Central memory CD8-positive, alpha-beta T cell (primary cell): ENCODE data around the gene NDRG4.

Source experiments
- ATAC-seq: fragments of 150-1000 bp; cut with Tn5 transposase; replicated peaks from 2 replicates; pipeline ENCODE4 v1.10.0; 2022; ENCODE audit warnings: mild to moderate bottlenecking, moderate FRiP score, moderate number of reproducible peaks; ENCODE audit not compliant: poor library complexity, severe bottlenecking; ENCODE audit errors: extremely low read depth
- DNase-seq, 2 donors: peaks; one replicate each; pipeline ENCODE4 v3.0.0; 2021; ENCODE audit warnings: low spot score in 2 of 2
- H3K27ac Mint-ChIP-seq: one replicate; pipeline ENCODE4 v1.8.0; 2022; ENCODE audit warnings: low read depth, mild to moderate bottlenecking, moderate library complexity, mixed read lengths
- H3K27me3 Mint-ChIP-seq: one replicate; pipeline ENCODE4 v1.8.0; 2022; ENCODE audit warnings: mixed read lengths
- H3K36me3 Mint-ChIP-seq: one replicate; pipeline ENCODE4 v1.8.0; 2022; ENCODE audit warnings: mild to moderate bottlenecking, moderate library complexity, mixed read lengths; ENCODE audit not compliant: insufficient read depth
- H3K4me1 Mint-ChIP-seq: one replicate; pipeline ENCODE4 v1.8.0; 2022; ENCODE audit warnings: mixed read lengths
- H3K4me3 Mint-ChIP-seq: one replicate; pipeline ENCODE4 v1.8.0; 2022; ENCODE audit warnings: mild to moderate bottlenecking, moderate library complexity, mixed read lengths
- H3K9me3 Mint-ChIP-seq: one replicate; pipeline ENCODE4 v1.8.0; 2022; ENCODE audit warnings: mixed read lengths

NDRG4 gene

DNA sequence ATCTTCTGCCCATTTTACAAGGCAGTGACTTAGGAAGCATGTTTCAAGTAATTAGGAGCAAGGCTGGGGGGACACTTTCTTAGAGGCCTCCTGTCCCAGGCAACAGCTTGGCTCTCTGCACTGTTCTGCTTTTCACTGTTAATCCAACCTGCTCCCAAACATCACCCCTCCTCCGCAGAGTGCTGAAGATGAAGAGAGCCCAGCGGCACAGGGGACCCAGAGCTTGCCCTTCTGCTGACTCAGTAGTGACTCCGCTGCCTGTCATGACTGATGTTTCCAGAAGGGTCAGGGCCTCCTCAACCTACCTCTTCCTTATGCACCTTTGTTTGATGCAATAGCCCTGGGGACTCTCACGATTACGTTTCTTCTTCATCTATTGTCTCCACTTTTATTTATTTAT, 38.9 kb upstream of the NDRG4 start:
- no peak for DNase-seq
- Mint-ChIP-seq H3K9me3 (no peaks in the 10 kb centered on the region), H3K36me3 (no peaks in the 10 kb centered on the region), H3K27ac (no peak overlapping the region), H3K4me1 (peaks cover 10% of the 10 kb centered on the region), H3K27me3 (peaks cover 57% of the 10 kb centered on the region), H3K4me3 (no peak overlapping the region)
- no peak for ATAC-seq

DNA sequence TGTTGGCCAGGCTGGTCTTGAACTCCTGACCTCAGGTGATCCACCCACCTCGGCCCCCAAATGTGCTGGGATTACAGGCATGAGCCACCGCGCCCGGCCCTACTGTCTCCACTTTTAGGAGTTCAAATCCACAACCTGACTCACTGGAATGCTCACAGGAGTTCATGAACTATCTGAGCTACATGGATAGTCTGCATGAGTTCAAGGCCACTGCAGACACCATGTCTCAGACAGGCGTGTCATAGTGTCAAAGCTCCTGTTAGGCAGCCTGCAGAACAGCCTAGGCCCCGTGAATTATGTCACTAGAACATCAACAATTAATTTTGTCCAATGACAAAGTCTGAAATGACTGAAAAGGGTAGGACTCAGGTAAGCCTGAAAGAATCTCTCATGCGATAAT, 38.3 kb upstream of the NDRG4 start:
- no peak overlapping the region for H3K4me3 Mint-ChIP-seq
- DNase-seq: no peak

DNA sequence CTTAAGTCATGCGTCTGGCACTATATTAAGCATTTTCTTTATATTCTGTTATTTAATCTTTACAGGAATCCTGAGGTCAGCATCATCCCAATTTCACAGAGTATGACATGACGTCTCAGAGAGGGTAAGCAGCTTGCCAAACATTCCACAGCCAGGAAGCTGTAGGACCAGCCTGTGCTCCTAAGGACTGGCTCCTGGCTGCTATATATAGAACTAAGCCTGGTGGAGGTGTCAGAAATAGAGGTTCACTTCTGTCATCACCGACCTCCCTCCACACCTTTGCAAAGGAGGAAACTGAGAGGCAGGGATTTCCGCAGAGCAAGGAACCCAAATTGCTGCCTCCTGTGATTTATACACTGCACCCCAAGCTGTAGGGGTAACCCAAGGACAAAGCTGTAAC, 37.9 kb upstream of the NDRG4 start:
- H3K27me3 Mint-ChIP-seq: peaks cover 66% of the 10 kb centered on the region
- peaks cover 10% of the 10 kb centered on the region for H3K4me1 Mint-ChIP-seq
- no peak for ATAC-seq
- DNase-seq: no peak
- no peaks in the 10 kb centered on the region for H3K36me3 Mint-ChIP-seq
- H3K27ac Mint-ChIP-seq: no peak overlapping the region
- no peaks in the 10 kb centered on the region for H3K9me3 Mint-ChIP-seq
- peak overlapping the region; percentile 70 for H3K4me3 Mint-ChIP-seq

More for the DNA sequence above, 38.3 kb upstream of the NDRG4 start:
- Mint-ChIP-seq H3K27ac (no peak overlapping the region), H3K4me1 (peaks cover 10% of the 10 kb centered on the region), H3K27me3 (peaks cover 62% of the 10 kb centered on the region), H3K36me3 (no peaks in the 10 kb centered on the region), H3K9me3 (no peaks in the 10 kb centered on the region)
- ATAC-seq: no peak

DNA sequence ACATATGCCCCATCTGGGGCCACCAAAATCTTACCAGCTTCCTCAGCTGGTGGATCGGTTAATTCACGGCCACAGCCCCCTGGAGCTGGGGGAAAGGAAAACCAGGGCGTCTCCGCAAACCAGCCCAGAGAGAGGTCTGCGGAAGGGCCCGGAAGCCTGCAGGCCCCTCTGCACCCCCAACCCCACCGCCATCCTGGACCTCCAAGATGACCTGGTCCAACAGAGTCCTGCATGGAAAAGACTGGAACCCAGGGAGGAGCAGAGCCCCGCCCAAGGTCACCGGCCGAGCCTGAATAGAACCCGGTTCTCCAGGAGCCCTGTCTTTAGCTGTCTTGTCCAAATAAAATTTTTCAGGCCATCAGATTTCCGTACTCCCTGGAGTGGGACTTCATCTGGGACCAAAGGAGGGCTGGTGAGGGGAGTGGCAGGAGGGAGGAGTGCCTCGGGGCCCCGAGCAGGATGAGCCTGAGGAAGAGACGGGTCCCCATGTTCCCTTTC, 37.4 kb upstream of the NDRG4 start:
- H3K4me3 Mint-ChIP-seq: peak overlapping the region; percentile 70

DNA sequence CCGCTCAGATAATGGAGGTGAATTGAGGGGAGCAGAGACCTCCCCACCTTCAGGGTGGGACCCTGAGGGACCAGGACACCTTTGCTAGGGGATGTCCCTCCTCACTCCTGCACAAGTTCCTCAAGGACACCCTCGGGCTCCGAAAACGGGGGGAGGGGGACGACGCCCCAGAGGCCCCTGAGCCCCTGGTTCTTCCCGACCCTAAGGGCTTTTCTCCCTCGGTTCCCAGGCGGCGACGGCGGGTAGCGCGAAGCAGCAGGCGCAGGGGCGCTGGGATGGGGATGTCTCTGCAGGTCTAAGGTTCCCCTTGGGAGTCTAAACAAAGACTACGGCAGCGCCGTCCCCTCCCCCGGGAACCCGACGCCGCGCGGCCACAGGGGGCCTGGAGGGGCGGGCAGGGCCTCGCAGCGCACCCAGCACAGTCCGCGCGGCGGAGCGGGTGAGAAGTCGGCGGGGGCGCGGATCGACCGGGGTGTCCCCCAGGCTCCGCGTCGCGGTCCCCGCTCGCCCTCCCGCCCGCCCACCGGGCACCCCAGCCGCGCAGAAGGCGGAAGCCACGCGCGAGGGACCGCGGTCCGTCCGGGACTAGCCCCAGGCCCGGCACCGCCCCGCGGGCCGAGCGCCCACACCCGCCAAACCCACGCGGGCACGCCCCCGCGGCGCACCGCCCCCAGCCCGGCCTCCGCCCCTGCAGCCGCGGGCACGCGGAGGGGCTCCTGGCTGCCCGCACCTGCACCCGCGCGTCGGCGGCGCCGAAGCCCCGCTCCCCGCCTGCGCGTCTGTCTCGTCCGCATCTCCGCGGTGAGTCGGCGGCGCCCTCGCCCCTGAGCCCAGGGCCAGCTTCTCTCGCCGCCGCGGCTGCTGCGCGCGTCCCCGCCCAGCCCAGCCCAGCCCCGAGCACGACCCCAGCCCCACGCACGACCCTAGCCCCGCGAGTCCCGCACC, 36.7 kb upstream of the NDRG4 start:
- no peak for ATAC-seq
- no peak for DNase-seq
- Mint-ChIP-seq H3K27ac (no peak overlapping the region), H3K4me1 (peaks cover 10% of the 10 kb centered on the region), H3K27me3 (peaks cover 78% of the 10 kb centered on the region), H3K4me3 (peak overlapping the region; percentile 70), H3K9me3 (no peaks in the 10 kb centered on the region), H3K36me3 (no peaks in the 10 kb centered on the region)

More for the DNA sequence above, 37.4 kb upstream of the NDRG4 start:
- ATAC-seq: no peak
- Mint-ChIP-seq H3K27ac (no peak overlapping the region), H3K4me1 (peaks cover 10% of the 10 kb centered on the region), H3K27me3 (peaks cover 71% of the 10 kb centered on the region), H3K36me3 (no peaks in the 10 kb centered on the region), H3K9me3 (no peaks in the 10 kb centered on the region)
- no peak for DNase-seq

DNA sequence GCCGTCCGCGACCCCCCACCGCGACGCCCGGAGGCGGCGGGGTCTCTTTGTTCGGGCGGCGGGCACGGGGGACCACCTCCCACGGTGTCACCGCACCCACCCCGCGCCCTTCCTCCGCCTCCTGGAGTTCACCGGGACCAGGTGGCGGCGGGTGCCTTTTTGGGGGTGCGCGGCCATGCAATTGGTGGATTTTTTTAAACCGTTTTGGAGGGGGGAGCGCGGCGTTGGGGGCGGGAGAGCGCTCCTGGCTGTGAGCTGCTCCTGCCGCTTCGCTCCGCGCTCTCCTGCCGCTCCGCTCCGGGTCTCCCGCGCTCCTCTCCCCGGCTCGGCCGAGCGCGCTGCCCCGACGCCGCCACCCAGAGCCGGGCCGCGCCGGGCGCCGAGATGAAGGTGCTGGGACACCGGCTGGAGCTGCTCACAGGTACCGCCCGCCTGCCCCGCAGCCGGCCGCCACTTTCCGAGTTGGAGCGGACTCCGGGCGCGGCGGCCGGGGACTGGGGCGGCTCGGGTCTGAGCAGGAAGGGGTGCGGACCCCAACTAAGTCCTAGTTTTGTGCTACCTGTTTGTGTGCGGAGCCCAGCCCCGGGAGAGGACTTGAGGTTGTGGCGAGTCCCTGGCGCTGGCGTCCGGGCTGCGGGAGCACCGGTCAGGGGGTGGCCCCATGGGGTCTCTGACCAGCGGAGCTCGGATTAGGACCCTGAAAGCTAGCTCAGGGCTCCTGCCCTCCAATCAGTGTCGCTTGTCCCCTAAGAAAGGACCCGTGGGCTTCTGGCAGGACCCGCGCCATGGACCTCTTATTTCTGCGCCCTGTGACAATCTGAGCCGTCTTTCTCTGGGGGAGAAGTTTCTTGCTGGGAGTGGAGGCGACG, 35.7 kb upstream of the NDRG4 start:
- H3K4me1 Mint-ChIP-seq: peaks cover 10% of the 10 kb centered on the region
- H3K4me3 Mint-ChIP-seq: peak overlapping the region; percentile 47
- peaks cover 81% of the 10 kb centered on the region for H3K27me3 Mint-ChIP-seq
- ATAC-seq (no peak), DNase-seq (no peak)
- no peaks in the 10 kb centered on the region for H3K9me3 Mint-ChIP-seq
- H3K36me3 Mint-ChIP-seq: no peaks in the 10 kb centered on the region
- H3K27ac Mint-ChIP-seq: no peak overlapping the region

DNA sequence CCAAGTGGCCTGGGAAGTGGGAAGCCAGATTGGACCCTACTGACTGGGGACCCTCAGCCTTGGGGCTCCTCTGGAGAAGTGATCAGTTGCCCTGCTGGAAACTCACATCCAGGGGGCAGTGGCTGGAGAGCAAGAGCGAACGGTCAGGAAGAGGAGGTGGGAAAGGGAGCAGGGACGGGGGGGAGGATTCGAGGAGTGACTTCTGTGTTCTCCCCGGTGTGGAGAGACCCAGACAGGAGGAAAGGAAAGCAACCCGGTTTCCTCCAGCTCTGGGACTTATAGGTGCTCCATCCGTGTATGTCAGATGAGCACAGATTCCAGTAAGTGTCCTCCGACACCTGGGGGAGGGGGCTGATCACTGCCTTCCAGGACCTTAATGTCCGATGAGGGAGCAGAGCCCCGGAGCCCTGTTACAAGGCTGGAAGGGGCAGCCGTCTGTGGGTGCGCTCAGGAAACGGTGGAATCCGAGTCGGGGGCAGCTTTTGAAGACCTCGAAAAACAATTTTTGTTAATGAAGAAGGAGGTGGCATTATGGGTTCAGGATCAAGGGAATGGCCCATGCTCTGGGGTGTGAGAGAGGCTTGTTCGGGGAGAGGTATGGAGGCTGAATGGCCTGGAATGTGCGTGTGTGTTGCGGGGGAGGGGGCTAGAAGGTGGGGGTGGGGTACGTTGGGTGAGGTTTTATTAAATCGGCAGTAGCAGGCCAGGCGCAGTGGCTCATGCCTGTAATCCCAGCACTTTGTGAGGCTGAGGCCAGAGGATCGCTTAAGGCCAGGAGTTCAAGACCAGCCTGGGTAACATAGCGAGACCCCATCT, 34.8 kb upstream of the NDRG4 start:
- peak overlapping the region; percentile 47 for H3K4me3 Mint-ChIP-seq
- H3K27ac Mint-ChIP-seq: no peak overlapping the region

DNA sequence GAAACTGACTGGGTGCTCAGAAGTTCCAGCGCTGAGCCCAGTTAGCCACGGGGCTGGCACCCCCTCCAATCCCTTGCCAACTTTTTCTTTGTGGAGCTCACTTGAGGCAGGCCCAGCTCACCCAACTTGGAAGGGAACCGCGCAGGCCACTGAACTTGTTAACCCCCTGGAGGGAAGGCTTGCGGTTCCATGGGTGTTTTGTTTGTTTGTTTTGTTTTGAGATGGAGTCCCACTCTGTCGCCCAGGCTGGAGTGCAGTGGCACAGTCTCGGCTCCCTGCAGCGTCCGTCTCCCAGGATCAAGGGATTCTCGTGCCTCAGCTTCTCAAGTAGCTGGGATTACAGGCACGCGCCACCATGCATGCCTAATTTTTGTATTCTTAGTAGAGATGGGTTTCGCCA, 34.1 kb upstream of the NDRG4 start:
- no peaks in the 10 kb centered on the region for H3K36me3 Mint-ChIP-seq
- H3K27me3 Mint-ChIP-seq: peaks cover 86% of the 10 kb centered on the region
- H3K9me3 Mint-ChIP-seq: no peaks in the 10 kb centered on the region
- H3K4me3 Mint-ChIP-seq: no peak overlapping the region
- peaks cover 10% of the 10 kb centered on the region for H3K4me1 Mint-ChIP-seq
- ATAC-seq (no peak), DNase-seq (no peak)
- H3K27ac Mint-ChIP-seq: no peak overlapping the region

More for the DNA sequence above, 34.8 kb upstream of the NDRG4 start:
- ATAC-seq (no peak), DNase-seq (no peak)
- Mint-ChIP-seq H3K27me3 (peaks cover 88% of the 10 kb centered on the region), H3K36me3 (no peaks in the 10 kb centered on the region), H3K4me1 (peaks cover 10% of the 10 kb centered on the region), H3K9me3 (no peaks in the 10 kb centered on the region)

DNA sequence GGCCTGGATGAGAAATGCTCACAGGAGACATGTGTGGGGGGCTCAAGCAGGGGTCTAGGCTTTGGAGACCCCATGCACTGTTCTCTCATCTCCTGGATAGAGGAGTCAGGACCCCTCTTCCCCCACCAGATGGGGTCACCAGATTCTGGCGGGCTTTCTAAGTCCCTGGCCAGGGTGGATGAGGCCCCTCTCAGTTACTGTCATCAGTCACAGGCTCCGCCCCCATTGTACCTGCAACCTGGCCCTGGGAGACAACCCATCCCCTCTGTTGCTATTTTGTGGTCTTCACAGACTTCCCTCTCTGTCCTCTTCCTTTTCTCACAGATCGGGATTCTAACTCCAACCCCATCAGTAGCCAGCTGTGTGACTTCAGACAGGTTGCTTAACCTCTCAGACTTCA, 33.5 kb upstream of the NDRG4 start:
- ATAC-seq: no peak
- Mint-ChIP-seq H3K9me3 (no peaks in the 10 kb centered on the region), H3K36me3 (no peaks in the 10 kb centered on the region), H3K4me3 (no peak overlapping the region), H3K27ac (no peak overlapping the region), H3K27me3 (peaks cover 81% of the 10 kb centered on the region), H3K4me1 (peaks cover 10% of the 10 kb centered on the region)
- DNase-seq: no peak

DNA sequence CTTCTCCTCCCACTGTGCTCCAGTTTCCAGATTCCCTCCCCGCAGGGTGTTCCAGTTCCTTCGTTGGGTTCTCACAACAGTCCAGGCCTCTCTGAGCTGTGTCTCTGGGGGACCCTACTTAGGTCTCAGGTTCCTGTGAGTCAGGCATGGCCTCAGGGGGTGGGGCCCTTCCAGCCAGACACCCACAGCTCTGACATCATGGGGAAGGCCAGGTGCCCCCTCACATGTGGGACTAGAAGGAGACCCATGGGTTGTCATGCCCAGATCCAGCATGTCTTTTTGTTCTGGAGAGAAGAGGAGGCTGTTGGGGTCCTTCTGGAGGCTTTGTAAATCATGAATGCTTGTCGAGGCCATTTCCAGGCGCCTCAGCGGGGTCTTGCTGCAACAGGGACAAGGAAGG, 32.0 kb upstream of the NDRG4 start:
- DNase-seq: no peak
- Mint-ChIP-seq H3K36me3 (no peaks in the 10 kb centered on the region), H3K4me1 (peaks cover 10% of the 10 kb centered on the region), H3K27me3 (peaks cover 71% of the 10 kb centered on the region), H3K9me3 (no peaks in the 10 kb centered on the region), H3K4me3 (no peak overlapping the region), H3K27ac (no peak overlapping the region)
- ATAC-seq: no peak

DNA sequence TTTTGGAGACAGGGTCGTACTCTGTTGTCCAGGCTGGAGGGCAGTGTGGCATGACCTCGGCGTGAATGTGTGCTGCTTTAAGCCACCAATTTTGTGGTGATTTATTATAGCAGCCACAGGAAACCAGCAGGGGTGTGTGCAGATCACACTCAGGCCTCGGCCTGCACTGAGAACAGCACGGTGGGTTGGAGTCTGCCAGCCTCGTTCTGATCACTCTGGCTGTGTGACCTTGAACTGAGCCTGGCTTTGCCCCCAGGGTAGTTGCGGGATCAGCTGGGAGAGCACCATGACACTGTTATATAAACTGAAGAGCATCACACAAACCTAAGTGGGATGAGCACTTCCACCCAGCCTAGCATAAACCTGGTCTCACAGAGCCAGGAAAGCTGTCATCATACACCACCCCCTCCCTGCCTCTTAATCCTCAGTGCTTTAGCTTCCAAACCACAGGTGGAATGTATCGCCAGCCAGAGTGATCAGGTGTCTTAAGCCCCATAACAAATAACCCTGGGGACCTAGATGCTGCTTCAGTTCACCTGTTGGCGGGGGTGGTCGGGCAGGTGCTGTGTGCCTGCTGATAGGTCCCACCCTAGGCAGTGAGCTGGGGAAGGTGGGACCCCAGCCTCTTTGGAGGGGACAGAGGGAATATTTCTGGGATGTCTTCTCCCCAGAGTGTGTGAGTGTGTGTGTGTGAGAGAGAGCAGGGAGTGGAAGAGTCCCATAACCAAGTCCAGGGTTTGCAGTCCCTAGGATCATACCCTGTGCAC, 28.6 kb upstream of the NDRG4 start:
- Mint-ChIP-seq H3K27ac (peak overlapping the region; percentile 32), H3K4me1 (no peaks in the 10 kb centered on the region), H3K4me3 (no peak overlapping the region), H3K27me3 (peaks cover 77% of the 10 kb centered on the region), H3K9me3 (no peaks in the 10 kb centered on the region), H3K36me3 (no peaks in the 10 kb centered on the region)
- ATAC-seq: no peak
- DNase-seq: no peak
